Vagina (tissue), 2 donors: ENCODE measurements around the gene LAMB3.

ENCODE experiments used
- POLR2AphosphoS5 ChIP-seq, 2 donors: sonication (generic); formaldehyde crosslinking; IDR thresholded peaks; one replicate each; pipeline ENCODE4 v1.9.0; 2017; ENCODE audit warnings: antibody characterized with exemption in 2 of 2, mild to moderate bottlenecking in 2 of 2, low read depth in 1 of 2; ENCODE audit not compliant: insufficient read depth in 1 of 2
- TF ChIP-seq, protein P1 (sequence below), 3 experiments: fragments of 450-650 bp in 2 of 3; fragments of 200-600 bp in 1 of 3; sonication (generic) in 1 of 3; IDR thresholded peaks; one replicate each; pipeline ENCODE4 v1.5.1; 2017 to 2019; ENCODE audit warnings: antibody characterized with exemption in 3 of 3, mild to moderate bottlenecking in 2 of 3, moderate library complexity in 2 of 3

DNA sequence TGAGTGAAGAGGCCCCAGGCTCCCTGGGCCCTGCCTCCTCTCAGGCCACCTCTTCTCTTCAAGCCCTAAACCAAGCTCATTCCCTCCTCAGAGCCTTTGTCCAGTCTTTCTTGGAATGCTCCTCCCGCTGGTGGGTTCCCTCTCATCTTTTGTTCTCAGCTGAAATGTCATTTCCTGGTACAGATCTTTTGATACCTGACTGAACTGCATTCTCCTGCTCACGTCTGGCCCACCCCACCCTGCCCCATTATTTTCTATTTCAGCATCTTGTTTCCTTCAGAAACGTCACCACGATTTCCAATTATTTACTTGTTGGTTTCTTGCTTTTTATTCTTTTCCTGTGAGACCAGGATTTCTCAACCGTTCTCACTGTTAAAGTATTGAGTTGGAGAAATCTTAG lies 16.4 kb downstream of the LAMB3 start:
- TF ChIP-seq, protein P1, sequence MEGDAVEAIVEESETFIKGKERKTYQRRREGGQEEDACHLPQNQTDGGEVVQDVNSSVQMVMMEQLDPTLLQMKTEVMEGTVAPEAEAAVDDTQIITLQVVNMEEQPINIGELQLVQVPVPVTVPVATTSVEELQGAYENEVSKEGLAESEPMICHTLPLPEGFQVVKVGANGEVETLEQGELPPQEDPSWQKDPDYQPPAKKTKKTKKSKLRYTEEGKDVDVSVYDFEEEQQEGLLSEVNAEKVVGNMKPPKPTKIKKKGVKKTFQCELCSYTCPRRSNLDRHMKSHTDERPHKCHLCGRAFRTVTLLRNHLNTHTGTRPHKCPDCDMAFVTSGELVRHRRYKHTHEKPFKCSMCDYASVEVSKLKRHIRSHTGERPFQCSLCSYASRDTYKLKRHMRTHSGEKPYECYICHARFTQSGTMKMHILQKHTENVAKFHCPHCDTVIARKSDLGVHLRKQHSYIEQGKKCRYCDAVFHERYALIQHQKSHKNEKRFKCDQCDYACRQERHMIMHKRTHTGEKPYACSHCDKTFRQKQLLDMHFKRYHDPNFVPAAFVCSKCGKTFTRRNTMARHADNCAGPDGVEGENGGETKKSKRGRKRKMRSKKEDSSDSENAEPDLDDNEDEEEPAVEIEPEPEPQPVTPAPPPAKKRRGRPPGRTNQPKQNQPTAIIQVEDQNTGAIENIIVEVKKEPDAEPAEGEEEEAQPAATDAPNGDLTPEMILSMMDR (IDR thresholded peaks at IDR 0.05), result no peak
- TF ChIP-seq POLR2AphosphoS5 (IDR thresholded peaks at IDR 0.05; ENCODE audit: insufficient read depth in 1 of 2, low read depth in 1 of 2), result no peak
